C4-2B (cell line): ENCODE measurements around the gene TPRKB.
A peak's percentile ranks its signal among the peaks of the same experiment; 100 is the strongest.
"Not testable (repeated sequence)": the region's sequence is repeated elsewhere in the genome, so short reads cannot be mapped to it uniquely, and the experiment has no call there.

Experiments
- H3K27ac ChIP-seq: fragments of 450-650 bp; 2 replicates; pipeline ENCODE4 v1.5.1; 2017
- CTCF ChIP-seq: fragments of 450-650 bp; conservative IDR thresholded peaks from 2 replicates; pipeline ENCODE4 v1.5.1; 2017; ENCODE audit warnings: mild to moderate bottlenecking
- ZFX ChIP-seq: fragments of 450-650 bp; IDR thresholded peaks from 2 replicates; pipeline ENCODE4 v1.6.1; 2017

TPRKB gene

GRCh38 chr2:73703675-73704074 lies 33.5 kb downstream of the TPRKB start:
- TF ChIP-seq CTCF: no peak
- TF ChIP-seq ZFX: no peak
- no peak overlapping the region for H3K27ac ChIP-seq

- H3K27ac ChIP-seq: not testable (repeated sequence)
Measured at GRCh38 chr2:73702852-73703493, 34.2 kb downstream of the TPRKB start.

- peak overlapping the region; percentile 69; the same call in 1 of the 2 replicates for H3K27ac ChIP-seq
- TF ChIP-seq CTCF (no peak), ZFX (no peak)
Measured at GRCh38 chr2:73701968-73702665, 35.0 kb downstream of the TPRKB start.

- H3K27ac ChIP-seq: peak overlapping the region; percentile 69; the same call in 1 of the 2 replicates
Measured at GRCh38 chr2:73701448-73701765, 35.7 kb downstream of the TPRKB start.

GRCh38 chr2:73700661-73701447 lies 36.3 kb downstream of the TPRKB start:
- TF ChIP-seq CTCF (no peak), ZFX (no peak)

GRCh38 chr2:73700131-73700611 lies 37.0 kb downstream of the TPRKB start:
- TF ChIP-seq ZFX (no peak), CTCF (no peak)
- peak overlapping the region; percentile 69 for H3K27ac ChIP-seq

More at GRCh38 chr2:73700661-73701447, 36.3 kb downstream of the TPRKB start:
- peak overlapping the region; percentile 69 for H3K27ac ChIP-seq

GRCh38 chr2:73699437-73699836 lies 37.7 kb downstream of the TPRKB start:
- peak overlapping the region; percentile 69; the same call in 1 of the 2 replicates for H3K27ac ChIP-seq
- TF ChIP-seq ZFX (no peak), CTCF (no peak)

- no peak overlapping the region; the same call in 1 of the 2 replicates for H3K27ac ChIP-seq
- TF ChIP-seq CTCF: no peak
- no peak for TF ChIP-seq ZFX
Measured at GRCh38 chr2:73698101-73698500, 39.0 kb downstream of the TPRKB start.
